GM23338 (cell line): ENCODE measurements around the gene CFAP300. TPM values are rescaled to one million over a fixed set of nuclear protein-coding genes. Genes with fewer than 3 reads are reported as not detected.

Experiments used
- ATAC-seq: fragments of 200-7000 bp; cut with Tn5 transposase; 3 replicates; pipeline ENCODE4 v1.9.1; 2020
- DNase-seq: peaks from one replicate; pipeline ENCODE4 v3.0.0-alpha.2; 2015; ENCODE audit warnings: low spot score
- H2AFZ ChIP-seq: fragments of 200-600 bp; sonication (generic); 2 replicates; pipeline ENCODE4 v1.8.0; 2016; ENCODE audit warnings: antibody characterized with exemption, mild to moderate bottlenecking, moderate library complexity
- H3F3A ChIP-seq: fragments of 200-600 bp; sonication (generic); replicated peaks from 2 replicates; pipeline ENCODE4 v1.8.0; 2017; ENCODE audit warnings: antibody characterized with exemption, mixed run types, low read depth
- H3K27ac ChIP-seq: fragments of 200-600 bp; sonication (generic); 2 replicates; pipeline ENCODE4 v1.6.1; 2016; ENCODE audit warnings: low read depth
- H3K27me3 ChIP-seq: fragments of 200-600 bp; sonication (generic); 2 replicates; pipeline ENCODE4 v1.8.0; 2016; ENCODE audit warnings: mild to moderate bottlenecking, mixed run types, moderate library complexity; ENCODE audit not compliant: insufficient read depth
- H3K36me3 ChIP-seq: fragments of 200-600 bp; sonication (generic); 2 replicates; pipeline ENCODE4 v1.8.0; 2016; ENCODE audit warnings: mild to moderate bottlenecking; ENCODE audit not compliant: insufficient read depth
- H3K4me1 ChIP-seq: fragments of 200-600 bp; sonication (generic); 2 replicates; pipeline ENCODE4 v1.8.0; 2016; ENCODE audit warnings: mild to moderate bottlenecking, moderate library complexity; ENCODE audit not compliant: insufficient read depth
- H3K4me2 ChIP-seq: fragments of 200-600 bp; sonication (generic); 2 replicates; pipeline ENCODE4 v1.7.1; 2017; ENCODE audit warnings: mixed run types
- H3K4me3 ChIP-seq: fragments of 200-600 bp; sonication (generic); 2 replicates; pipeline ENCODE4 v1.6.1; 2016; ENCODE audit warnings: mixed run types
- H3K79me2 ChIP-seq: fragments of 200-600 bp; sonication (generic); replicated peaks from 2 replicates; pipeline ENCODE4 v1.8.0; 2017; ENCODE audit warnings: mild to moderate bottlenecking; ENCODE audit not compliant: insufficient read depth
- H3K9me2 ChIP-seq: fragments of 200-600 bp; sonication (generic); 2 replicates; pipeline ENCODE4 v1.8.0; 2017; ENCODE audit not compliant: insufficient read depth
- H4K20me1 ChIP-seq: fragments of 200-600 bp; sonication (generic); replicated peaks from 2 replicates; pipeline ENCODE4 v1.8.0; 2017; ENCODE audit warnings: mild to moderate bottlenecking; ENCODE audit not compliant: insufficient read depth
- H3K27ac Mint-ChIP-seq: 2 replicates; pipeline ENCODE4 v1.8.0; 2020; ENCODE audit warnings: inconsistent platforms, mild to moderate bottlenecking, moderate library complexity, mixed read lengths
- H3K27me3 Mint-ChIP-seq: 3 replicates; pipeline ENCODE4 v1.8.0; 2022; ENCODE audit warnings: low read depth, mild to moderate bottlenecking, moderate library complexity, mixed read lengths, inconsistent platforms; ENCODE audit not compliant: insufficient read depth, poor library complexity
- H3K36me3 Mint-ChIP-seq: 3 replicates; pipeline ENCODE4 v1.8.0; 2021; ENCODE audit warnings: low read depth, mild to moderate bottlenecking, inconsistent platforms, moderate library complexity, mixed read lengths
- H3K4me1 Mint-ChIP-seq: 3 replicates; pipeline ENCODE4 v1.8.0; 2020; ENCODE audit warnings: mild to moderate bottlenecking, inconsistent platforms, mixed read lengths
- H3K4me3 Mint-ChIP-seq: 3 replicates; pipeline ENCODE4 v1.8.0; 2021; ENCODE audit warnings: moderate library complexity, mild to moderate bottlenecking, inconsistent platforms, mixed read lengths
- H3K9me3 Mint-ChIP-seq: 3 replicates; pipeline ENCODE4 v1.8.0; 2020; ENCODE audit warnings: moderate library complexity, mild to moderate bottlenecking, inconsistent platforms, mixed read lengths
- CREB1 ChIP-seq: fragments of 250-450 bp; sonication (Bioruptor Pico); IDR thresholded peaks from 2 replicates; pipeline ENCODE4 v1.5.0; 2020; ENCODE audit warnings: low read depth, mild to moderate bottlenecking, moderate library complexity
- EZH2 ChIP-seq: fragments of 200-600 bp; sonication (generic); IDR thresholded peaks from one replicate; pipeline ENCODE4 v1.8.0; 2017; ENCODE audit warnings: antibody characterized with exemption, mild to moderate bottlenecking, low read depth; ENCODE audit not compliant: unreplicated experiment
- EZH2phosphoT487 ChIP-seq: fragments of 200-600 bp; sonication (generic); IDR thresholded peaks from one replicate; pipeline ENCODE4 v1.8.1; 2018; ENCODE audit warnings: antibody characterized with exemption; ENCODE audit not compliant: unreplicated experiment
- JUNB ChIP-seq: IDR thresholded peaks from one replicate; pipeline ENCODE4 v1.6.1; 2016; ENCODE audit warnings: antibody characterized with exemption; ENCODE audit not compliant: unreplicated experiment
- NANOG ChIP-seq: IDR thresholded peaks from 2 replicates; pipeline ENCODE4 v1.6.1; 2016; ENCODE audit warnings: antibody characterized with exemption, borderline replicate concordance
- POLR2AphosphoS5 ChIP-seq: IDR thresholded peaks from 2 replicates; pipeline ENCODE4 v1.6.1; 2016; ENCODE audit warnings: antibody characterized with exemption, low read depth
- STAT1 ChIP-seq: IDR thresholded peaks from one replicate; pipeline ENCODE4 v1.6.1; 2016; ENCODE audit warnings: antibody characterized with exemption; ENCODE audit not compliant: unreplicated experiment
- ZNF114 ChIP-seq: fragments of 250-450 bp; sonication (Bioruptor Pico); IDR thresholded peaks from 2 replicates; pipeline ENCODE4 v1.5.0; 2020; ENCODE audit warnings: mild to moderate bottlenecking, moderate library complexity
- ZNF331 ChIP-seq: fragments of 250-450 bp; sonication (Bioruptor Pico); IDR thresholded peaks from 2 replicates; pipeline ENCODE4 v1.5.0; 2020; ENCODE audit warnings: low read depth, mild to moderate bottlenecking, moderate library complexity
- polyA plus RNA-seq: library from polyadenylated mRNA; unstranded; fragments of >200 nt; fragmentation: Nextera tagmentation; extraction: Ambion mirVana; gene quantifications from 2 replicates; pipeline ENCODE4 v1.2.1, GENCODE V29; 2016
- total RNA-seq: library from RNA; depleted of rRNA; stranded (reverse); fragments of >200 nt; shearing (Covaris generic); gene quantifications from 2 replicates; pipeline ENCODE4 v1.2.3, GENCODE V29; 2014
- TF ChIP-seq, protein P1 (sequence below), 2 experiments: fragments of 200-600 bp in 1 of 2; sonication (generic) in 1 of 2; conservative IDR thresholded peaks; 2 replicates each; pipeline versions ENCODE4 v1.5.1 to v1.6.1; 2016 to 2017; ENCODE audit warnings: antibody characterized with exemption in 2 of 2, low read depth in 2 of 2, mild to moderate bottlenecking in 2 of 2, moderate library complexity in 1 of 2
- TF ChIP-seq, protein P2 (sequence below): IDR thresholded peaks from one replicate; pipeline ENCODE4 v1.6.1; 2018; ENCODE audit warnings: antibody characterized with exemption; ENCODE audit not compliant: unreplicated experiment

CFAP300 gene
- total and polyA plus RNA-seq, 2 experiments from 2014 or later = 1.4 to 6.0 TPM

DNA sequence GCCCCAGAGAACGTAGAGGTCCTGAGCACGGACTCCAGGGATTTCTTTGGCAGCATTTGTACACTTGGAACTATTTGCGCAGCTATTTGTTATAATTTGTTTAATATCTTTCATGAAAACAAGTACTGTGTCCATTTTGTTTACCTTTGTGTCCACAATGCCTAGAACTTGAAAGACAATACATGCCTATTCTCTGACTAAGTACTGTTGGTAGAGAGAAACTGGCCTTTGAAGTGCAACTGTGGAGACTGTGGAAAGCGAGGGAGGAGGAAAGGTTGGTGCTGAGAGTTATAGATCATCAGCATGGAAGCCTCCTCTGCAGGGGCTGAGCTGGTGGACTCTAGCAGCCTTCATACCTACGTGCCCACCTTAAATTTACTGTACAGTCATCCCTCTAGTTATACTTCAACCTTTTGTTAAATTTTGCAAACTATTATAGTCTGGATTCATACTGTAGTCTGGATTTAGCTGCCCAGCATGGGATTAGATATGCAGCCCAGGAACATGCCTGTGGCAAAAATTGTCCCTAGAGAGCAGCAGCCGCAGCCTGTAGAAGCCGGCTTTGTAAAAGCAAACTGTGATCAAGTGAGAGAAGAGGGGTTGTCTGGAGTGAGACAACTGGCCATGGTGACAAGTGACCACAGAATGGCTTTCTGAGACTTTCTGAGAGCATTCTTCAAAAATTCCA, 38.8 kb downstream of the CFAP300 start:
- Mint-ChIP-seq H3K27ac (no peak overlapping the region), H3K36me3 (no peaks in the 10 kb centered on the region), H3K27me3 (no peaks in the 10 kb centered on the region), H3K4me3 (no peak overlapping the region), H3K9me3 (no peaks in the 10 kb centered on the region), H3K4me1 (no peaks in the 10 kb centered on the region)
- no peaks in the 10 kb centered on the region for H3F3A ChIP-seq
- no peak overlapping the region for H3K4me3 ChIP-seq
- H3K4me2 ChIP-seq = no peak overlapping the region
- H3K79me2 ChIP-seq = no peaks in the 10 kb centered on the region
- no peaks in the 10 kb centered on the region for H3K4me1 ChIP-seq
- H4K20me1 ChIP-seq = no peaks in the 10 kb centered on the region
- H3K9me2 ChIP-seq = no peaks in the 10 kb centered on the region
- H3K27ac ChIP-seq = no peak overlapping the region
- ATAC-seq (no peak), DNase-seq (no peak)
- no peaks in the 10 kb centered on the region for H3K27me3 ChIP-seq
- no peak overlapping the region for H2AFZ ChIP-seq
- no peaks in the 10 kb centered on the region for H3K36me3 ChIP-seq
- TF ChIP-seq ZNF114 (CRISPR knock-in tag) = no peak
- no peak for TF ChIP-seq CREB1 (CRISPR knock-in tag)
- no peak for TF ChIP-seq EZH2phosphoT487

DNA sequence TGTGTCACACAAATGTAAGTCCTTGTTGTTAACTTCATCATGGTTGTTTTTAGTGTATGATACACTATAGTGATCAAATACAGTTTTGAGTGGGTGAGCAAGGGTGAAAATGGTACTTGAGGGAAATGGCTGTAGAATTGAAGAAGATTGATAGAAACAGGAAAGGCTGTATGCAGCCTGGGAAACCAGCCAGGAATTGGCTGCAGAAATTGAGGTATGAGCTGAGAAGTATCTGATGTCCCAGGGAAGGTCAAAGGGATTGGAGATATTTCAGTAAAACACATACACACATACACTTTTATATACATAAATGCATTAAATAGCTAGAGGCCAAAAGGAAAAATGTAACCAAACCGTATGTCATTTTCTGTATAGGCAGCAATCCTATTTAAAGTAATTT, 49.9 kb downstream of the CFAP300 start:
- H3K4me3 ChIP-seq = no peak overlapping the region
- H3K27ac ChIP-seq = no peak overlapping the region
- H3K79me2 ChIP-seq = no peaks in the 10 kb centered on the region
- no peak for DNase-seq
- H3K27me3 ChIP-seq = no peaks in the 10 kb centered on the region
- H2AFZ ChIP-seq = no peak overlapping the region
- Mint-ChIP-seq H3K4me1 (no peaks in the 10 kb centered on the region), H3K27me3 (peaks cover 3% of the 10 kb centered on the region), H3K4me3 (no peak overlapping the region), H3K27ac (no peak overlapping the region), H3K9me3 (no peaks in the 10 kb centered on the region), H3K36me3 (no peaks in the 10 kb centered on the region)
- no peak for ATAC-seq
- no peaks in the 10 kb centered on the region for H3K4me1 ChIP-seq
- H4K20me1 ChIP-seq = no peaks in the 10 kb centered on the region
- no peaks in the 10 kb centered on the region for H3F3A ChIP-seq
- H3K36me3 ChIP-seq = no peaks in the 10 kb centered on the region
- no peak overlapping the region for H3K4me2 ChIP-seq
- 0 out of 2 replicates have a peak, but pooled peaks cover 2% of the 10 kb centered on the region for H3K9me2 ChIP-seq
- no peak for TF ChIP-seq STAT1
- TF ChIP-seq EZH2 = no peak
- TF ChIP-seq EZH2phosphoT487 = no peak
- no peak for TF ChIP-seq JUNB
- TF ChIP-seq, protein P1, sequence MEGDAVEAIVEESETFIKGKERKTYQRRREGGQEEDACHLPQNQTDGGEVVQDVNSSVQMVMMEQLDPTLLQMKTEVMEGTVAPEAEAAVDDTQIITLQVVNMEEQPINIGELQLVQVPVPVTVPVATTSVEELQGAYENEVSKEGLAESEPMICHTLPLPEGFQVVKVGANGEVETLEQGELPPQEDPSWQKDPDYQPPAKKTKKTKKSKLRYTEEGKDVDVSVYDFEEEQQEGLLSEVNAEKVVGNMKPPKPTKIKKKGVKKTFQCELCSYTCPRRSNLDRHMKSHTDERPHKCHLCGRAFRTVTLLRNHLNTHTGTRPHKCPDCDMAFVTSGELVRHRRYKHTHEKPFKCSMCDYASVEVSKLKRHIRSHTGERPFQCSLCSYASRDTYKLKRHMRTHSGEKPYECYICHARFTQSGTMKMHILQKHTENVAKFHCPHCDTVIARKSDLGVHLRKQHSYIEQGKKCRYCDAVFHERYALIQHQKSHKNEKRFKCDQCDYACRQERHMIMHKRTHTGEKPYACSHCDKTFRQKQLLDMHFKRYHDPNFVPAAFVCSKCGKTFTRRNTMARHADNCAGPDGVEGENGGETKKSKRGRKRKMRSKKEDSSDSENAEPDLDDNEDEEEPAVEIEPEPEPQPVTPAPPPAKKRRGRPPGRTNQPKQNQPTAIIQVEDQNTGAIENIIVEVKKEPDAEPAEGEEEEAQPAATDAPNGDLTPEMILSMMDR (conservative IDR thresholded peaks at IDR 0.05; ENCODE audit: low read depth in 2 of 2) = no peak
- TF ChIP-seq ZNF114 (CRISPR knock-in tag) = no peak
- no peak for TF ChIP-seq CREB1 (CRISPR knock-in tag)
- no peak for TF ChIP-seq NANOG
- no peak for TF ChIP-seq POLR2AphosphoS5
- TF ChIP-seq, protein P2, sequence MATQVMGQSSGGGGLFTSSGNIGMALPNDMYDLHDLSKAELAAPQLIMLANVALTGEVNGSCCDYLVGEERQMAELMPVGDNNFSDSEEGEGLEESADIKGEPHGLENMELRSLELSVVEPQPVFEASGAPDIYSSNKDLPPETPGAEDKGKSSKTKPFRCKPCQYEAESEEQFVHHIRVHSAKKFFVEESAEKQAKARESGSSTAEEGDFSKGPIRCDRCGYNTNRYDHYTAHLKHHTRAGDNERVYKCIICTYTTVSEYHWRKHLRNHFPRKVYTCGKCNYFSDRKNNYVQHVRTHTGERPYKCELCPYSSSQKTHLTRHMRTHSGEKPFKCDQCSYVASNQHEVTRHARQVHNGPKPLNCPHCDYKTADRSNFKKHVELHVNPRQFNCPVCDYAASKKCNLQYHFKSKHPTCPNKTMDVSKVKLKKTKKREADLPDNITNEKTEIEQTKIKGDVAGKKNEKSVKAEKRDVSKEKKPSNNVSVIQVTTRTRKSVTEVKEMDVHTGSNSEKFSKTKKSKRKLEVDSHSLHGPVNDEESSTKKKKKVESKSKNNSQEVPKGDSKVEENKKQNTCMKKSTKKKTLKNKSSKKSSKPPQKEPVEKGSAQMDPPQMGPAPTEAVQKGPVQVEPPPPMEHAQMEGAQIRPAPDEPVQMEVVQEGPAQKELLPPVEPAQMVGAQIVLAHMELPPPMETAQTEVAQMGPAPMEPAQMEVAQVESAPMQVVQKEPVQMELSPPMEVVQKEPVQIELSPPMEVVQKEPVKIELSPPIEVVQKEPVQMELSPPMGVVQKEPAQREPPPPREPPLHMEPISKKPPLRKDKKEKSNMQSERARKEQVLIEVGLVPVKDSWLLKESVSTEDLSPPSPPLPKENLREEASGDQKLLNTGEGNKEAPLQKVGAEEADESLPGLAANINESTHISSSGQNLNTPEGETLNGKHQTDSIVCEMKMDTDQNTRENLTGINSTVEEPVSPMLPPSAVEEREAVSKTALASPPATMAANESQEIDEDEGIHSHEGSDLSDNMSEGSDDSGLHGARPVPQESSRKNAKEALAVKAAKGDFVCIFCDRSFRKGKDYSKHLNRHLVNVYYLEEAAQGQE = no peak
- no peak for TF ChIP-seq ZNF331
